ENCODE results near the gene LPP.
A peak's percentile ranks its signal among the peaks of the same experiment; 100 is the strongest.

The LPP gene

GRCh38 chr3:188729422-188729821, 575.5 kb downstream of the LPP start:
- DNase-seq: no peak
- no peak for TF ChIP-seq CTCF (IDR thresholded peaks at IDR 0.05; ENCODE audit: low read depth, low read length)
- H3K4me3 ChIP-seq (ENCODE audit: low read depth, low read length): no peak overlapping the region
- H3K36me3 ChIP-seq: no peaks in the 10 kb centered on the region
- no peaks in the 10 kb centered on the region for H3K9me3 ChIP-seq
- no peaks in the 10 kb centered on the region for H3K27me3 ChIP-seq
- no peaks in the 10 kb centered on the region for H3K4me1 ChIP-seq

- TF ChIP-seq CTCF (IDR thresholded peaks at IDR 0.05; ENCODE audit: low read depth, low read length): no peak
- H3K36me3 ChIP-seq: no peaks in the 10 kb centered on the region
- no peak overlapping the region for H3K4me3 ChIP-seq (ENCODE audit: low read depth, low read length)
- H3K4me1 ChIP-seq: no peaks in the 10 kb centered on the region
- peak; percentile 5 for DNase-seq
- no peaks in the 10 kb centered on the region for H3K9me3 ChIP-seq
- H3K27me3 ChIP-seq: no peaks in the 10 kb centered on the region
Observed at GRCh38 chr3:188734395-188734794, 580.4 kb downstream of the LPP start.

- no peak overlapping the region for H3K4me3 ChIP-seq (ENCODE audit: low read depth, low read length)
- TF ChIP-seq CTCF (IDR thresholded peaks at IDR 0.05; ENCODE audit: low read depth, low read length): no peak
- no peaks in the 10 kb centered on the region; the same call in 1 of the 2 replicates for H3K27me3 ChIP-seq
- no peaks in the 10 kb centered on the region for H3K9me3 ChIP-seq
- H3K4me1 ChIP-seq: no peaks in the 10 kb centered on the region
- H3K36me3 ChIP-seq: no peaks in the 10 kb centered on the region
- no peak for DNase-seq
Observed at GRCh38 chr3:188739511-188739910, 585.6 kb downstream of the LPP start.

- Histone ChIP-seq H3K4me3 (ENCODE audit: low read depth, low read length) (no peak overlapping the region), H3K4me1 (no peaks in the 10 kb centered on the region), H3K27me3 (no peaks in the 10 kb centered on the region; the same call in 1 of the 2 replicates), H3K9me3 (no peaks in the 10 kb centered on the region), H3K36me3 (no peaks in the 10 kb centered on the region)
- TF ChIP-seq CTCF (IDR thresholded peaks at IDR 0.05; ENCODE audit: low read depth, low read length): no peak
- no peak for DNase-seq
Observed at GRCh38 chr3:188740010-188740409, 586.1 kb downstream of the LPP start.

- no peak for TF ChIP-seq CTCF (IDR thresholded peaks at IDR 0.05; ENCODE audit: low read depth, low read length)
- H3K4me1 ChIP-seq: no peaks in the 10 kb centered on the region
- no peaks in the 10 kb centered on the region for H3K9me3 ChIP-seq
- H3K4me3 ChIP-seq (ENCODE audit: low read depth, low read length): no peak overlapping the region
- H3K36me3 ChIP-seq: no peaks in the 10 kb centered on the region
- no peak for DNase-seq
- no peaks in the 10 kb centered on the region; the same call in 1 of the 2 replicates for H3K27me3 ChIP-seq
Observed at GRCh38 chr3:188742755-188743550, 589.0 kb downstream of the LPP start.

- DNase-seq: no peak
- H3K27me3 ChIP-seq: no peaks in the 10 kb centered on the region; the same call in 1 of the 2 replicates
- TF ChIP-seq CTCF (IDR thresholded peaks at IDR 0.05; ENCODE audit: low read depth, low read length): no peak
- H3K36me3 ChIP-seq: no peaks in the 10 kb centered on the region
- H3K4me1 ChIP-seq: no peaks in the 10 kb centered on the region
- H3K9me3 ChIP-seq: no peaks in the 10 kb centered on the region
- H3K4me3 ChIP-seq (ENCODE audit: low read depth, low read length): no peak overlapping the region
Observed at GRCh38 chr3:188744166-188744565, 590.2 kb downstream of the LPP start.

All from BE2C (cell line).